Measurements from ENCODE around the gene ZFP14.
"Not testable (repeated sequence)": the region's sequence is repeated elsewhere in the genome, so short reads cannot be mapped to it uniquely, and the experiment has no call there.

DNA sequence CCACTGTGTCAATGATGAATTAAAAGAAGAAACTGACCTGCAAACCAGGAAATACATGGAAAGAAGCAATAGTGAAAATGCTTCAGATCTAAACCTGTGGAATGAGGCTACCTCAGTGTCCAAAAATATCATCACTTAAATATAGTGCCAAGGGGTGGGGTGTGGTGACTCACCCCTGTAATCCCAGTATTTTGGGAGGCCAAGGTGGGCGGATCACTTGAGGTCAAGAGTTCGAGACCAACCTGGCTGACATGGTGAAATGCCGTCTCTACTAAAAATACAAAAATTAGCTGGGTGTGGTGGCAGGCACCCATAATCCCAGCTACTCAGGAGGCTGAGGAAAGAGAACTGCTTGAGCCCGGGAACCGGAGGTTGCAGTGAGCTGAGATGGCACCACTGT lies 64.9 kb downstream of the ZFP14 start:
- TF ChIP-seq, protein P1, sequence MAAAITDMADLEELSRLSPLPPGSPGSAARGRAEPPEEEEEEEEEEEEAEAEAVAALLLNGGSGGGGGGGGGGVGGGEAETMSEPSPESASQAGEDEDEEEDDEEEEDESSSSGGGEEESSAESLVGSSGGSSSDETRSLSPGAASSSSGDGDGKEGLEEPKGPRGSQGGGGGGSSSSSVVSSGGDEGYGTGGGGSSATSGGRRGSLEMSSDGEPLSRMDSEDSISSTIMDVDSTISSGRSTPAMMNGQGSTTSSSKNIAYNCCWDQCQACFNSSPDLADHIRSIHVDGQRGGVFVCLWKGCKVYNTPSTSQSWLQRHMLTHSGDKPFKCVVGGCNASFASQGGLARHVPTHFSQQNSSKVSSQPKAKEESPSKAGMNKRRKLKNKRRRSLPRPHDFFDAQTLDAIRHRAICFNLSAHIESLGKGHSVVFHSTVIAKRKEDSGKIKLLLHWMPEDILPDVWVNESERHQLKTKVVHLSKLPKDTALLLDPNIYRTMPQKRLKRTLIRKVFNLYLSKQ (tag by site-specific recombination; IDR thresholded peaks at IDR 0.05; ENCODE audit: borderline replicate concordance), result not testable (repeated sequence)
- TF ChIP-seq, protein P2, sequence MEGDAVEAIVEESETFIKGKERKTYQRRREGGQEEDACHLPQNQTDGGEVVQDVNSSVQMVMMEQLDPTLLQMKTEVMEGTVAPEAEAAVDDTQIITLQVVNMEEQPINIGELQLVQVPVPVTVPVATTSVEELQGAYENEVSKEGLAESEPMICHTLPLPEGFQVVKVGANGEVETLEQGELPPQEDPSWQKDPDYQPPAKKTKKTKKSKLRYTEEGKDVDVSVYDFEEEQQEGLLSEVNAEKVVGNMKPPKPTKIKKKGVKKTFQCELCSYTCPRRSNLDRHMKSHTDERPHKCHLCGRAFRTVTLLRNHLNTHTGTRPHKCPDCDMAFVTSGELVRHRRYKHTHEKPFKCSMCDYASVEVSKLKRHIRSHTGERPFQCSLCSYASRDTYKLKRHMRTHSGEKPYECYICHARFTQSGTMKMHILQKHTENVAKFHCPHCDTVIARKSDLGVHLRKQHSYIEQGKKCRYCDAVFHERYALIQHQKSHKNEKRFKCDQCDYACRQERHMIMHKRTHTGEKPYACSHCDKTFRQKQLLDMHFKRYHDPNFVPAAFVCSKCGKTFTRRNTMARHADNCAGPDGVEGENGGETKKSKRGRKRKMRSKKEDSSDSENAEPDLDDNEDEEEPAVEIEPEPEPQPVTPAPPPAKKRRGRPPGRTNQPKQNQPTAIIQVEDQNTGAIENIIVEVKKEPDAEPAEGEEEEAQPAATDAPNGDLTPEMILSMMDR (tag by site-specific recombination; IDR thresholded peaks at IDR 0.05), result not testable (repeated sequence)
- TF ChIP-seq, protein P3, sequence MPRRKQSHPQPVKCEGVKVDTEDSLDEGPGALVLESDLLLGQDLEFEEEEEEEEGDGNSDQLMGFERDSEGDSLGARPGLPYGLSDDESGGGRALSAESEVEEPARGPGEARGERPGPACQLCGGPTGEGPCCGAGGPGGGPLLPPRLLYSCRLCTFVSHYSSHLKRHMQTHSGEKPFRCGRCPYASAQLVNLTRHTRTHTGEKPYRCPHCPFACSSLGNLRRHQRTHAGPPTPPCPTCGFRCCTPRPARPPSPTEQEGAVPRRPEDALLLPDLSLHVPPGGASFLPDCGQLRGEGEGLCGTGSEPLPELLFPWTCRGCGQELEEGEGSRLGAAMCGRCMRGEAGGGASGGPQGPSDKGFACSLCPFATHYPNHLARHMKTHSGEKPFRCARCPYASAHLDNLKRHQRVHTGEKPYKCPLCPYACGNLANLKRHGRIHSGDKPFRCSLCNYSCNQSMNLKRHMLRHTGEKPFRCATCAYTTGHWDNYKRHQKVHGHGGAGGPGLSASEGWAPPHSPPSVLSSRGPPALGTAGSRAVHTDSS (tag by site-specific recombination; IDR thresholded peaks at IDR 0.05), result not testable (repeated sequence)
- not testable (repeated sequence) for TF ChIP-seq ZNF654 (tag by site-specific recombination; IDR thresholded peaks at IDR 0.05; ENCODE audit: low read depth); ZNF629 (tag by site-specific recombination; IDR thresholded peaks at IDR 0.05); KLF8 (tag by site-specific recombination; IDR thresholded peaks at IDR 0.05); ZNF571 (tag by site-specific recombination; IDR thresholded peaks at IDR 0.05)
- TF ChIP-seq, protein P4, sequence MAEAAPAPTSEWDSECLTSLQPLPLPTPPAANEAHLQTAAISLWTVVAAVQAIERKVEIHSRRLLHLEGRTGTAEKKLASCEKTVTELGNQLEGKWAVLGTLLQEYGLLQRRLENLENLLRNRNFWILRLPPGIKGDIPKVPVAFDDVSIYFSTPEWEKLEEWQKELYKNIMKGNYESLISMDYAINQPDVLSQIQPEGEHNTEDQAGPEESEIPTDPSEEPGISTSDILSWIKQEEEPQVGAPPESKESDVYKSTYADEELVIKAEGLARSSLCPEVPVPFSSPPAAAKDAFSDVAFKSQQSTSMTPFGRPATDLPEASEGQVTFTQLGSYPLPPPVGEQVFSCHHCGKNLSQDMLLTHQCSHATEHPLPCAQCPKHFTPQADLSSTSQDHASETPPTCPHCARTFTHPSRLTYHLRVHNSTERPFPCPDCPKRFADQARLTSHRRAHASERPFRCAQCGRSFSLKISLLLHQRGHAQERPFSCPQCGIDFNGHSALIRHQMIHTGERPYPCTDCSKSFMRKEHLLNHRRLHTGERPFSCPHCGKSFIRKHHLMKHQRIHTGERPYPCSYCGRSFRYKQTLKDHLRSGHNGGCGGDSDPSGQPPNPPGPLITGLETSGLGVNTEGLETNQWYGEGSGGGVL (tag by site-specific recombination; IDR thresholded peaks at IDR 0.05), result not testable (repeated sequence)
- TF ChIP-seq, protein P5, sequence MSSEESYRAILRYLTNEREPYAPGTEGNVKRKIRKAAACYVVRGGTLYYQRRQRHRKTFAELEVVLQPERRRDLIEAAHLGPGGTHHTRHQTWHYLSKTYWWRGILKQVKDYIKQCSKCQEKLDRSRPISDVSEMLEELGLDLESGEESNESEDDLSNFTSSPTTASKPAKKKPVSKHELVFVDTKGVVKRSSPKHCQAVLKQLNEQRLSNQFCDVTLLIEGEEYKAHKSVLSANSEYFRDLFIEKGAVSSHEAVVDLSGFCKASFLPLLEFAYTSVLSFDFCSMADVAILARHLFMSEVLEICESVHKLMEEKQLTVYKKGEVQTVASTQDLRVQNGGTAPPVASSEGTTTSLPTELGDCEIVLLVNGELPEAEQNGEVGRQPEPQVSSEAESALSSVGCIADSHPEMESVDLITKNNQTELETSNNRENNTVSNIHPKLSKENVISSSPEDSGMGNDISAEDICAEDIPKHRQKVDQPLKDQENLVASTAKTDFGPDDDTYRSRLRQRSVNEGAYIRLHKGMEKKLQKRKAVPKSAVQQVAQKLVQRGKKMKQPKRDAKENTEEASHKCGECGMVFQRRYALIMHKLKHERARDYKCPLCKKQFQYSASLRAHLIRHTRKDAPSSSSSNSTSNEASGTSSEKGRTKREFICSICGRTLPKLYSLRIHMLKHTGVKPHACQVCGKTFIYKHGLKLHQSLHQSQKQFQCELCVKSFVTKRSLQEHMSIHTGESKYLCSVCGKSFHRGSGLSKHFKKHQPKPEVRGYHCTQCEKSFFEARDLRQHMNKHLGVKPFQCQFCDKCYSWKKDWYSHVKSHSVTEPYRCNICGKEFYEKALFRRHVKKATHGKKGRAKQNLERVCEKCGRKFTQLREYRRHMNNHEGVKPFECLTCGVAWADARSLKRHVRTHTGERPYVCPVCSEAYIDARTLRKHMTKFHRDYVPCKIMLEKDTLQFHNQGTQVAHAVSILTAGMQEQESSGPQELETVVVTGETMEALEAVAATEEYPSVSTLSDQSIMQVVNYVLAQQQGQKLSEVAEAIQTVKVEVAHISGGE (tag by site-specific recombination; conservative IDR thresholded peaks at IDR 0.05; ENCODE audit: low read depth), result not testable (repeated sequence)
